H9 (cell line): ENCODE data around the gene MRPL16. TPM values are rescaled to one million over a fixed set of nuclear protein-coding genes. Genes with fewer than 3 reads are reported as not detected.

ENCODE experiments used
- DNase-seq: peaks from one replicate; pipeline ENCODE4 v3.0.0-alpha.2; 2017
- H2AFZ ChIP-seq: one replicate; pipeline ENCODE4 v1.6.1; 2013; ENCODE audit warnings: mild to moderate bottlenecking, low read length, control low read depth, moderate library complexity
- H2AK5ac ChIP-seq: 2 replicates; pipeline ENCODE4 v1.6.1; 2013; ENCODE audit warnings: low read length, control low read depth, mixed read lengths; ENCODE audit not compliant: insufficient read length
- H2BK120ac ChIP-seq: one replicate; pipeline ENCODE4 v1.6.1; 2013; ENCODE audit warnings: low read depth, mild to moderate bottlenecking, low read length, control low read depth, inconsistent platforms; ENCODE audit not compliant: poor library complexity, severe bottlenecking
- H2BK12ac ChIP-seq: 2 replicates; pipeline ENCODE4 v1.6.1; 2013; ENCODE audit warnings: low read length, control low read depth, mixed read lengths, low read depth; ENCODE audit not compliant: insufficient read length
- H2BK15ac ChIP-seq: 2 replicates; pipeline ENCODE4 v1.6.1; 2013; ENCODE audit warnings: low read depth, low read length, control low read depth
- H2BK20ac ChIP-seq: one replicate; pipeline ENCODE4 v1.6.1; 2013; ENCODE audit warnings: low read depth, mild to moderate bottlenecking, low read length, control low read depth, inconsistent platforms; ENCODE audit not compliant: poor library complexity, severe bottlenecking
- H2BK5ac ChIP-seq: 2 replicates; pipeline ENCODE4 v1.6.1; 2013; ENCODE audit warnings: low read length, control low read depth, mixed read lengths; ENCODE audit not compliant: insufficient read length
- H3K14ac ChIP-seq: 2 replicates; pipeline ENCODE4 v1.6.1; 2013; ENCODE audit warnings: low read length, control low read depth; ENCODE audit not compliant: insufficient read depth
- H3K18ac ChIP-seq: 2 replicates; pipeline ENCODE4 v1.6.1; 2013; ENCODE audit warnings: low read depth, mild to moderate bottlenecking, mixed read lengths, low read length, control low read depth; ENCODE audit not compliant: insufficient read length
- H3K23ac ChIP-seq: 2 replicates; pipeline ENCODE4 v1.6.1; 2013; ENCODE audit warnings: low read length, control low read depth, mixed read lengths, low read depth; ENCODE audit not compliant: insufficient read length
- H3K23me2 ChIP-seq: 2 replicates; pipeline ENCODE4 v1.6.1; 2013; ENCODE audit warnings: low read depth, mild to moderate bottlenecking, mixed read lengths, low read length, control low read depth; ENCODE audit not compliant: insufficient read length, poor library complexity, severe bottlenecking
- H3K27ac ChIP-seq: 2 replicates; pipeline ENCODE4 v1.5.1; 2013; ENCODE audit warnings: low read length, control low read depth, mixed read lengths, low read depth; ENCODE audit not compliant: insufficient read length
- H3K27me3 ChIP-seq: 2 replicates; pipeline ENCODE4 v1.6.1; 2013; ENCODE audit warnings: low read length, control low read depth, inconsistent platforms; ENCODE audit not compliant: insufficient read depth
- H3K4ac ChIP-seq: 2 replicates; pipeline ENCODE4 v1.6.1; 2013; ENCODE audit warnings: low read depth, mild to moderate bottlenecking, control low read depth, inconsistent platforms, low read length, moderate library complexity
- H3K4me1 ChIP-seq: 2 replicates; pipeline ENCODE4 v1.6.1; 2013; ENCODE audit warnings: low read length, control low read depth, inconsistent platforms; ENCODE audit not compliant: insufficient read depth
- H3K4me2 ChIP-seq: 2 replicates; pipeline ENCODE4 v1.6.1; 2013; ENCODE audit warnings: low read length, control low read depth, mixed read lengths; ENCODE audit not compliant: insufficient read length, insufficient read depth
- H3K56ac ChIP-seq: 2 replicates; pipeline ENCODE4 v1.6.1; 2013; ENCODE audit warnings: low read depth, mild to moderate bottlenecking, mixed read lengths, low read length, control low read depth; ENCODE audit not compliant: insufficient read length
- H3K79me1 ChIP-seq: 2 replicates; pipeline ENCODE4 v1.6.1; 2013; ENCODE audit warnings: low read depth, mild to moderate bottlenecking, moderate library complexity, low read length, control low read depth, inconsistent platforms; ENCODE audit not compliant: insufficient read depth, poor library complexity, severe bottlenecking
- H3K79me2 ChIP-seq: 2 replicates; pipeline ENCODE4 v1.6.1; 2013; ENCODE audit warnings: low read length, control low read depth, inconsistent platforms; ENCODE audit not compliant: insufficient read depth
- H3K9ac ChIP-seq: 2 replicates; pipeline ENCODE4 v1.6.1; 2013; ENCODE audit warnings: low read length, control low read depth, mixed read lengths; ENCODE audit not compliant: insufficient read length; ENCODE audit errors: extremely low read depth
- H3K9me3 ChIP-seq: one replicate; pipeline ENCODE4 v1.6.1; 2013; ENCODE audit warnings: low read depth, low read length, inconsistent platforms; ENCODE audit not compliant: control insufficient read depth
- H3T11ph ChIP-seq: one replicate; pipeline ENCODE4 v1.6.1; 2013; ENCODE audit warnings: mild to moderate bottlenecking, low read length, control low read depth, inconsistent platforms
- H4K20me1 ChIP-seq: one replicate; pipeline ENCODE4 v1.6.1; 2013; ENCODE audit not compliant: control insufficient read depth, insufficient read length, insufficient read depth
- H4K5ac ChIP-seq: 2 replicates; pipeline ENCODE4 v1.6.1; 2013; ENCODE audit warnings: low read depth, mild to moderate bottlenecking, mixed read lengths, low read length, control low read depth; ENCODE audit not compliant: insufficient read length
- H4K8ac ChIP-seq: replicated peaks from 2 replicates; pipeline ENCODE4 v1.6.1; 2013; ENCODE audit warnings: low read length, control low read depth, mixed read lengths, low read depth; ENCODE audit not compliant: insufficient read length
- H4K91ac ChIP-seq: 2 replicates; pipeline ENCODE4 v1.6.1; 2013; ENCODE audit warnings: low read depth, mild to moderate bottlenecking, moderate library complexity, mixed read lengths, low read length, control low read depth; ENCODE audit not compliant: insufficient read length
- H3K27ac Mint-ChIP-seq, 3 experiments: 2 replicates in 2 of 3; 3 replicates in 1 of 3; pipeline ENCODE4 v1.8.0; 2020 to 2021; ENCODE audit warnings: mixed read lengths in 3 of 3, mild to moderate bottlenecking in 1 of 3, moderate library complexity in 1 of 3
- H3K27me3 Mint-ChIP-seq: 2 replicates; pipeline ENCODE4 v1.8.0; 2021; ENCODE audit warnings: low read depth, mild to moderate bottlenecking, moderate library complexity, mixed read lengths
- H3K36me3 Mint-ChIP-seq, 3 experiments: 2 replicates in 2 of 3; 3 replicates in 1 of 3; pipeline ENCODE4 v1.8.0; 2020 to 2021; ENCODE audit warnings: low read depth in 3 of 3, mixed read lengths in 3 of 3; ENCODE audit not compliant: insufficient read depth in 1 of 3
- H3K4me1 Mint-ChIP-seq, 2 experiments: 2 replicates each; pipeline ENCODE4 v1.8.0; 2020; ENCODE audit warnings: mixed read lengths in 2 of 2
- H3K4me3 Mint-ChIP-seq, 2 experiments: 2 replicates in 1 of 2; 3 replicates in 1 of 2; pipeline ENCODE4 v1.8.0; 2020 to 2021; ENCODE audit warnings: mild to moderate bottlenecking in 2 of 2, mixed read lengths in 2 of 2, moderate library complexity in 1 of 2
- H3K9me3 Mint-ChIP-seq, 2 experiments: 2 replicates in 1 of 2; 3 replicates in 1 of 2; pipeline ENCODE4 v1.8.0; 2020; ENCODE audit warnings: mild to moderate bottlenecking in 2 of 2, mixed read lengths in 2 of 2, moderate library complexity in 1 of 2
- CTCF ChIP-seq: fragments of 200-600 bp; sonication (generic); conservative IDR thresholded peaks from 3 replicates; pipeline ENCODE4 v1.8.0; 2021; ENCODE audit warnings: antibody characterized with exemption, mild to moderate bottlenecking
- total RNA-seq: library from RNA; stranded (reverse); gene quantifications from 2 replicates; pipeline ENCODE4 v1.2.1, GENCODE V29; 2021

The MRPL16 gene
- total RNA-seq, 1 experiment from 2014 or later, result 87.1 TPM

- no peak overlapping the region for H4K91ac ChIP-seq
- H3K79me1 ChIP-seq, result no peaks in the 10 kb centered on the region
- H4K5ac ChIP-seq, result no peak overlapping the region
- no peak overlapping the region for H3T11ph ChIP-seq
- no peak for TF ChIP-seq CTCF
- no peak overlapping the region for H2BK12ac ChIP-seq
- no peak overlapping the region for H2AFZ ChIP-seq
- no peaks in the 10 kb centered on the region for H3K23me2 ChIP-seq
- peaks cover 3% of the 10 kb centered on the region; the same call in 1 of the 2 replicates for H3K4me1 ChIP-seq
- no peak overlapping the region for H3K56ac ChIP-seq
- Mint-ChIP-seq H3K4me3 (no peak overlapping the region), H3K4me1 (peaks cover 8 to 14% of the 10 kb centered on the region in 2 experiments), H3K36me3 (no peaks in the 10 kb centered on the region), H3K9me3 (no peaks in the 10 kb centered on the region), H3K27me3 (no peaks in the 10 kb centered on the region), H3K27ac (no peak overlapping the region)
- no peaks in the 10 kb centered on the region for H3K79me2 ChIP-seq
- no peak overlapping the region for H2BK15ac ChIP-seq
- no peak overlapping the region for H2BK5ac ChIP-seq
- no peak overlapping the region for H3K14ac ChIP-seq
- no peak overlapping the region for H4K8ac ChIP-seq
- H3K27ac ChIP-seq, result no peak overlapping the region
- no peak overlapping the region for H2BK120ac ChIP-seq
- H2AK5ac ChIP-seq, result no peak overlapping the region
- H3K18ac ChIP-seq, result no peak overlapping the region
- no peak overlapping the region for H3K23ac ChIP-seq
- no peak overlapping the region for H2BK20ac ChIP-seq
- no peaks in the 10 kb centered on the region for H4K20me1 ChIP-seq
- H3K4me2 ChIP-seq, result no peak overlapping the region
- H3K4ac ChIP-seq, result no peak overlapping the region
- H3K9me3 ChIP-seq, result no peaks in the 10 kb centered on the region
- H3K9ac ChIP-seq, result no peak overlapping the region
- H3K27me3 ChIP-seq, result no peaks in the 10 kb centered on the region
- no peak for DNase-seq
Observed at GRCh38 chr11:59859673-59860072, 49.1 kb upstream of the MRPL16 start.
